Panc1 (cell line): Measurements from ENCODE around the gene NSD2. TPM values are rescaled to one million over a fixed set of nuclear protein-coding genes. Genes with fewer than 3 reads are reported as not detected.

ENCODE experiments used
- ATAC-seq: fragments of 200-7000 bp; cut with Tn5 transposase; 2 replicates; pipeline ENCODE4 v1.9.1; 2020; ENCODE audit warnings: mild to moderate bottlenecking, moderate library complexity
- BruUV-seq: library from RNA; stranded (reverse); fragments of 400-500 nt; replicated peaks from 2 replicates; lab custom pipeline; 2021; lab: Mats Ljungman, UMichigan
- CTCF ChIA-PET: fragments of 300-600 bp; sonication (Branson Sonifier 250); formaldehyde crosslinking; loops from one replicate; lab custom pipeline; 2022; ENCODE audit warnings: antibody characterized with exemption; lab: Charles Lee
- POLR2A ChIA-PET: fragments of 300-600 bp; sonication (Branson Sonifier 250); formaldehyde crosslinking; loops from one replicate; lab custom pipeline; 2022; ENCODE audit warnings: antibody characterized with exemption; lab: Charles Lee
- DNase-seq: peaks from one replicate; pipeline ENCODE4 v3.0.0-alpha.2; 2010; ENCODE audit warnings: low read depth, low spot score
- H3K27ac ChIP-seq: 2 replicates; pipeline ENCODE4 v1.5.1; 2011; ENCODE audit warnings: mild to moderate bottlenecking, low read length, inconsistent platforms
- H3K27me3 ChIP-seq: fragments of 200-500 bp; sonication (Bioruptor generic); 2 replicates; pipeline ENCODE4 v1.6.0; 2014; ENCODE audit warnings: low read length, inconsistent platforms; ENCODE audit not compliant: control insufficient read depth, insufficient read depth
- H3K36me3 ChIP-seq: fragments of 200-500 bp; sonication (Bioruptor generic); 2 replicates; pipeline ENCODE4 v1.5.1; 2014; ENCODE audit warnings: inconsistent platforms, mild to moderate bottlenecking, low read length, moderate library complexity; ENCODE audit not compliant: control insufficient read depth, insufficient read depth
- H3K4me1 ChIP-seq: 2 replicates; pipeline ENCODE4 v1.5.1; 2011; ENCODE audit warnings: inconsistent platforms, mild to moderate bottlenecking, low read length, moderate library complexity; ENCODE audit not compliant: control insufficient read depth, insufficient read depth
- H3K4me3 ChIP-seq, 2 experiments: 2 replicates each; pipeline ENCODE4 v1.5.1; 2011 to 2012; ENCODE audit warnings: low read depth in 2 of 2, low read length in 2 of 2, mild to moderate bottlenecking in 2 of 2, inconsistent platforms in 1 of 2, moderate library complexity in 1 of 2
- H3K9me3 ChIP-seq: fragments of 200-500 bp; sonication (Bioruptor generic); 2 replicates; pipeline ENCODE4 v1.5.1; 2014; ENCODE audit warnings: low read depth, mild to moderate bottlenecking, inconsistent platforms, low read length, moderate library complexity; ENCODE audit not compliant: control insufficient read depth, insufficient read depth
- CTCF ChIP-seq: fragments of 450-650 bp; IDR thresholded peaks from 2 replicates; pipeline ENCODE4 v1.5.1; 2017; ENCODE audit warnings: mild to moderate bottlenecking
- POLR2AphosphoS5 ChIP-seq: IDR thresholded peaks from 2 replicates; pipeline ENCODE4 v1.6.1; 2012; ENCODE audit warnings: mild to moderate bottlenecking, low read depth, low read length, moderate library complexity
- SIN3A ChIP-seq: IDR thresholded peaks from 2 replicates; pipeline ENCODE4 v1.6.1; 2012; ENCODE audit warnings: low read depth, mild to moderate bottlenecking, low read length, moderate library complexity, borderline replicate concordance; ENCODE audit not compliant: insufficient read depth
- TCF7L2 ChIP-seq: IDR thresholded peaks from 2 replicates; pipeline ENCODE4 v1.6.1; 2011; ENCODE audit warnings: mild to moderate bottlenecking, low read depth, low read length, inconsistent platforms
- in situ Hi-C: cut with HindIII; loops from 2 replicates; pipeline ENCODE4 v1.10.0; 2016; ENCODE audit warnings: low sequenced_read_pairs, low pct_unique_long_range_greater_than_20kb
- intact Hi-C: fragments of 100-400 bp; cut with micrococcal nuclease; formaldehyde crosslinking; loops from one replicate; pipeline ENCODE4 v1.10.0; 2022; ENCODE audit not compliant: unreplicated experiment
- total RNA-seq: library from RNA; stranded (reverse); gene quantifications from one replicate; pipeline ENCODE4 v1.2.1, GENCODE V29; 2021; ENCODE audit not compliant: unreplicated experiment
- TF ChIP-seq, protein P1 (sequence below), 2 experiments: IDR thresholded peaks; 2 replicates each; pipeline ENCODE4 v1.6.1; 2011 to 2012; ENCODE audit warnings: low read depth in 2 of 2, control low read depth in 1 of 2, low read length in 1 of 2, mild to moderate bottlenecking in 1 of 2, moderate library complexity in 1 of 2; ENCODE audit not compliant: insufficient read depth in 1 of 2

The NSD2 gene
- total RNA-seq, 1 experiment from 2014 or later, result 116 TPM

DNA sequence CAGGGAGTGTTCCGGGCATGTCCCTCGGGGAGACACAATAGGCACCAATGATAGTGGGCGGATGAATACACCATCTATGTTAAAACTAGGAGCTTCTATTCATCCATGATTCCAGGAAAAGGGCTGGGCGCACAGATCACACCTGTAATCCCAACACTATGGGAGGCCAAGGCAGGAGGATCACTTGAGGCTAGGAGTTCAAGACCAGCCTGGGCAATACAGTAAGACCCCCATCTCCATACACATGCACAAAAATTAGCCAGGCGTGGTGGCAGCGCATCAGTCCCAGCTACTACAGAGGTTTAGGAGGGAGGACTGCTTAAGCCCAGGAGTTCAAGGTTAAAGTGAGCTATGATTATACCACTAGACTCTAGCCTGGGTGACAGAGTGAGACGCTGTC, 135.2 kb downstream of the NSD2 start:
- Histone ChIP-seq H3K27ac (no peak overlapping the region), H3K27me3 (no peaks in the 10 kb centered on the region), H3K4me1 (no peaks in the 10 kb centered on the region), H3K4me3 (no peak overlapping the region), H3K9me3 (no peaks in the 10 kb centered on the region), H3K36me3 (peaks cover 3% of the 10 kb centered on the region; the same call in 1 of the 2 replicates)
- in situ Hi-C loops, result no loop called here
- ATAC-seq (no peak), DNase-seq (no peak)
- intact Hi-C loops, result no loop called here
- TF ChIP-seq POLR2AphosphoS5, result no peak
- no peak for TF ChIP-seq TCF7L2
- no peak for TF ChIP-seq SIN3A
- ChIA-PET POLR2A (no interaction called here), CTCF (no interaction called here)
- BruUV-seq, result no TSS peak

GRCh38 chr4:2006956-2007653, 135.9 kb downstream of the NSD2 start:
- intact Hi-C loops (no loop called here), in situ Hi-C loops (no loop called here)
- no peak for TF ChIP-seq POLR2AphosphoS5
- no peak for TF ChIP-seq SIN3A
- TF ChIP-seq TCF7L2, result no peak
- TF ChIP-seq CTCF, result no peak
- TF ChIP-seq, protein P1, sequence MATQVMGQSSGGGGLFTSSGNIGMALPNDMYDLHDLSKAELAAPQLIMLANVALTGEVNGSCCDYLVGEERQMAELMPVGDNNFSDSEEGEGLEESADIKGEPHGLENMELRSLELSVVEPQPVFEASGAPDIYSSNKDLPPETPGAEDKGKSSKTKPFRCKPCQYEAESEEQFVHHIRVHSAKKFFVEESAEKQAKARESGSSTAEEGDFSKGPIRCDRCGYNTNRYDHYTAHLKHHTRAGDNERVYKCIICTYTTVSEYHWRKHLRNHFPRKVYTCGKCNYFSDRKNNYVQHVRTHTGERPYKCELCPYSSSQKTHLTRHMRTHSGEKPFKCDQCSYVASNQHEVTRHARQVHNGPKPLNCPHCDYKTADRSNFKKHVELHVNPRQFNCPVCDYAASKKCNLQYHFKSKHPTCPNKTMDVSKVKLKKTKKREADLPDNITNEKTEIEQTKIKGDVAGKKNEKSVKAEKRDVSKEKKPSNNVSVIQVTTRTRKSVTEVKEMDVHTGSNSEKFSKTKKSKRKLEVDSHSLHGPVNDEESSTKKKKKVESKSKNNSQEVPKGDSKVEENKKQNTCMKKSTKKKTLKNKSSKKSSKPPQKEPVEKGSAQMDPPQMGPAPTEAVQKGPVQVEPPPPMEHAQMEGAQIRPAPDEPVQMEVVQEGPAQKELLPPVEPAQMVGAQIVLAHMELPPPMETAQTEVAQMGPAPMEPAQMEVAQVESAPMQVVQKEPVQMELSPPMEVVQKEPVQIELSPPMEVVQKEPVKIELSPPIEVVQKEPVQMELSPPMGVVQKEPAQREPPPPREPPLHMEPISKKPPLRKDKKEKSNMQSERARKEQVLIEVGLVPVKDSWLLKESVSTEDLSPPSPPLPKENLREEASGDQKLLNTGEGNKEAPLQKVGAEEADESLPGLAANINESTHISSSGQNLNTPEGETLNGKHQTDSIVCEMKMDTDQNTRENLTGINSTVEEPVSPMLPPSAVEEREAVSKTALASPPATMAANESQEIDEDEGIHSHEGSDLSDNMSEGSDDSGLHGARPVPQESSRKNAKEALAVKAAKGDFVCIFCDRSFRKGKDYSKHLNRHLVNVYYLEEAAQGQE (IDR thresholded peaks at IDR 0.05; ENCODE audit: insufficient read depth in 1 of 2, low read depth in 2 of 2, low read length in 1 of 2), result no peak
- Histone ChIP-seq H3K9me3 (no peaks in the 10 kb centered on the region), H3K36me3 (peaks cover 3% of the 10 kb centered on the region; the same call in 1 of the 2 replicates), H3K27ac (no peak overlapping the region), H3K4me3 (peak overlapping the region; percentile 60 to 69), H3K27me3 (no peaks in the 10 kb centered on the region), H3K4me1 (no peaks in the 10 kb centered on the region)
- ATAC-seq (no peak), DNase-seq (no peak)
- ChIA-PET CTCF (no interaction called here), POLR2A (no interaction called here)
- BruUV-seq, result TSS peak; percentile 81
